H1 (cell line): ENCODE results near the gene SRGAP3. TPM values are rescaled to one million over a fixed set of nuclear protein-coding genes. Genes with fewer than 3 reads are reported as not detected.

ENCODE experiments used
- CTCF ChIA-PET: fragments of 300-600 bp; sonication (Branson Sonifier 250); formaldehyde crosslinking; loops from one replicate; lab custom pipeline; 2021; ENCODE audit not compliant: partially characterized antibody; lab: Charles Lee
- POLR2A ChIA-PET: fragments of 300-600 bp; sonication (Branson Sonifier 250); formaldehyde crosslinking; loops from one replicate; lab custom pipeline; 2021; ENCODE audit warnings: inconsistent platforms; ENCODE audit not compliant: partially characterized antibody; lab: Charles Lee
- DNase-seq, 2 experiments: peaks; one replicate each; pipeline versions ENCODE4 v3.0.0 to v3.0.0-alpha.2; 2010 to 2022; ENCODE audit warnings: low spot score in 2 of 2, low read depth in 1 of 2, mixed read lengths in 1 of 2
- FAIRE-seq: peaks from 2 replicates; lab custom pipeline; 2011; peaks lifted over from hg19 to GRCh38; lab: Jason Lieb, UNC
- H2AFZ ChIP-seq: 2 replicates; pipeline ENCODE4 v1.8.1; 2012; ENCODE audit warnings: low read length, inconsistent platforms
- H2AK5ac ChIP-seq: 2 replicates; pipeline ENCODE4 v1.6.1; 2013; ENCODE audit warnings: low read depth, low read length
- H2BK120ac ChIP-seq: replicated peaks from 2 replicates; pipeline ENCODE3; 2013; ENCODE audit warnings: low read depth, low read length, inconsistent platforms
- H2BK12ac ChIP-seq: 2 replicates; pipeline ENCODE4 v1.6.1; 2013; ENCODE audit warnings: low read depth, low read length
- H2BK15ac ChIP-seq: 2 replicates; pipeline ENCODE4 v1.6.1; 2013; ENCODE audit warnings: low read length
- H2BK20ac ChIP-seq: 2 replicates; pipeline ENCODE4 v1.6.1; 2013; ENCODE audit warnings: low read length
- H2BK5ac ChIP-seq: 2 replicates; pipeline ENCODE4 v1.6.1; 2013; ENCODE audit warnings: low read depth, low read length
- H3K14ac ChIP-seq: 2 replicates; pipeline ENCODE4 v1.6.1; 2013; ENCODE audit warnings: inconsistent platforms; ENCODE audit not compliant: insufficient read length
- H3K18ac ChIP-seq: 2 replicates; pipeline ENCODE4 v1.6.1; 2013; ENCODE audit warnings: low read length; ENCODE audit errors: extremely low read depth
- H3K23ac ChIP-seq: 2 replicates; pipeline ENCODE4 v1.6.1; 2013; ENCODE audit warnings: inconsistent platforms; ENCODE audit not compliant: insufficient read length
- H3K23me2 ChIP-seq: 2 replicates; pipeline ENCODE4 v1.6.1; 2013; ENCODE audit warnings: low read depth, low read length
- H3K27ac ChIP-seq: 2 replicates; pipeline ENCODE4 v1.6.1; 2011; ENCODE audit warnings: low read depth, low read length, inconsistent platforms
- H3K27me3 ChIP-seq, 4 experiments: replicated peaks in 1 of 4; 1 replicate in 1 of 4; 2 replicates in 3 of 4; pipeline versions ENCODE4 v1.6.1 to v1.8.1; 2011 to 2013; ENCODE audit warnings: low read length in 3 of 4, mild to moderate bottlenecking in 3 of 4, inconsistent platforms in 2 of 4, mixed read lengths in 2 of 4, moderate library complexity in 1 of 4; ENCODE audit not compliant: control insufficient read depth in 3 of 4, insufficient read depth in 3 of 4; ENCODE audit errors: extremely low read depth in 1 of 4
- H3K36me3 ChIP-seq, 4 experiments: 2 replicates each; pipeline versions ENCODE4 v1.6.1 to v1.8.1; 2011 to 2013; ENCODE audit warnings: mild to moderate bottlenecking in 4 of 4, low read length in 3 of 4, moderate library complexity in 2 of 4, control low read depth in 1 of 4, inconsistent platforms in 1 of 4; ENCODE audit not compliant: insufficient read depth in 4 of 4, control insufficient read depth in 2 of 4
- H3K4ac ChIP-seq: replicated peaks from 2 replicates; pipeline ENCODE3; 2013; ENCODE audit warnings: low read length, low read depth, mixed read lengths, inconsistent platforms; ENCODE audit not compliant: insufficient read length
- H3K4me1 ChIP-seq, 4 experiments: replicated peaks in 1 of 4; 1 replicate in 1 of 4; 2 replicates in 3 of 4; pipeline versions ENCODE4 v1.6.1 to v1.8.1; 2011 to 2013; ENCODE audit warnings: low read length in 3 of 4, inconsistent platforms in 2 of 4, mixed read lengths in 1 of 4; ENCODE audit not compliant: insufficient read depth in 4 of 4, control insufficient read depth in 3 of 4
- H3K4me2 ChIP-seq, 2 experiments: 2 replicates each; pipeline versions ENCODE4 v1.6.1 to v1.8.1; 2011 to 2013; ENCODE audit warnings: low read depth in 2 of 2, low read length in 2 of 2, control low read depth in 1 of 2, inconsistent platforms in 1 of 2, mild to moderate bottlenecking in 1 of 2; ENCODE audit not compliant: insufficient read depth in 1 of 2
- H3K4me3 ChIP-seq, 4 experiments: fragments of 200-600, 300-600 bp in 1 of 4; sonication (generic), shearing (Covaris generic), sonication (Bioruptor Twin) in 1 of 4; 2 replicates each; pipeline versions ENCODE4 v1.5.1 to v1.8.1; 2011 to 2016; ENCODE audit warnings: low read length in 4 of 4, low read depth in 3 of 4, control low read depth in 2 of 4, inconsistent platforms in 2 of 4, mild to moderate bottlenecking in 2 of 4, mixed read lengths in 1 of 4, moderate library complexity in 1 of 4; ENCODE audit not compliant: insufficient read depth in 2 of 4; ENCODE audit errors: extremely low read depth in 1 of 4
- H3K56ac ChIP-seq: replicated peaks from 2 replicates; pipeline ENCODE3; 2013; ENCODE audit warnings: low read depth, mild to moderate bottlenecking, mixed read lengths, low read length, inconsistent platforms; ENCODE audit not compliant: insufficient read length
- H3K79me1 ChIP-seq: 2 replicates; pipeline ENCODE4 v1.6.1; 2013; ENCODE audit warnings: low read depth, low read length, control low read depth
- H3K79me2 ChIP-seq, 2 experiments: 2 replicates each; pipeline versions ENCODE4 v1.6.1 to v1.8.1; 2012 to 2013; ENCODE audit warnings: low read length in 2 of 2, mild to moderate bottlenecking in 2 of 2, inconsistent platforms in 1 of 2; ENCODE audit not compliant: insufficient read depth in 2 of 2, control insufficient read depth in 1 of 2
- H3K9ac ChIP-seq, 4 experiments: replicated peaks in 1 of 4; 1 replicate in 1 of 4; 2 replicates in 3 of 4; pipeline versions ENCODE4 v1.6.1 to v1.8.1; 2011 to 2013; ENCODE audit warnings: low read depth in 3 of 4, low read length in 3 of 4, control low read depth in 2 of 4, mild to moderate bottlenecking in 2 of 4, moderate library complexity in 2 of 4, inconsistent platforms in 1 of 4; ENCODE audit errors: extremely low read depth in 1 of 4
- H3K9me3 ChIP-seq, 2 experiments: 2 replicates each; pipeline versions ENCODE4 v1.6.1 to v1.8.1; 2012 to 2013; ENCODE audit warnings: mild to moderate bottlenecking in 2 of 2, moderate library complexity in 2 of 2, control low read depth in 1 of 2, inconsistent platforms in 1 of 2, low read depth in 1 of 2, low read length in 1 of 2, mixed read lengths in 1 of 2; ENCODE audit not compliant: insufficient read depth in 2 of 2
- H4K20me1 ChIP-seq, 2 experiments: replicated peaks in 1 of 2; 2 replicates each; pipeline versions ENCODE3 to v1.8.1; 2011 to 2013; ENCODE audit warnings: inconsistent platforms in 2 of 2, low read length in 2 of 2, mild to moderate bottlenecking in 1 of 2; ENCODE audit not compliant: insufficient read depth in 2 of 2, control insufficient read depth in 1 of 2
- H4K5ac ChIP-seq: 2 replicates; pipeline ENCODE4 v1.6.1; 2013; ENCODE audit warnings: low read length, low read depth, mixed read lengths, inconsistent platforms; ENCODE audit not compliant: insufficient read length
- H4K8ac ChIP-seq: 2 replicates; pipeline ENCODE4 v1.8.0; 2013; ENCODE audit warnings: mild to moderate bottlenecking, moderate library complexity, low read length, inconsistent platforms; ENCODE audit not compliant: insufficient read depth; ENCODE audit errors: extremely low read depth
- H4K91ac ChIP-seq: replicated peaks from 2 replicates; pipeline ENCODE3; 2013; ENCODE audit warnings: low read length, mixed read lengths, inconsistent platforms; ENCODE audit not compliant: insufficient read length
- JUN ChIP-seq: IDR thresholded peaks from 2 replicates; pipeline ENCODE4 v1.6.1; 2011; ENCODE audit warnings: low read depth, mild to moderate bottlenecking, improper control_type of control experiment, low read length
- WGBS, 2 experiments: shearing (Covaris generic) in 1 of 2; methylation state at CpG; one replicate each; pipeline versions ENCODE4 v1.1.6 to v1.1.7; 2013 to 2015; ENCODE audit warnings: low lambda C conversion rate in 2 of 2, mixed read lengths in 2 of 2, inconsistent platforms in 1 of 2, low coverage in 1 of 2, missing lambda C conversion rate in 1 of 2; ENCODE audit not compliant: insufficient replicate concordance in 2 of 2, insufficient coverage in 1 of 2, insufficient read length in 1 of 2; ENCODE audit errors: extremely low coverage in 1 of 2, missing lambda C conversion rate in 1 of 2; 5-methylcytosine and 5-hydroxymethylcytosine counted together
- polyA plus RNA-seq, 7 experiments: library from polyadenylated mRNA; depleted of rRNA in 3 of 7; stranded (reverse) in 5 of 7; unstranded in 2 of 7; fragments of >200 nt in 5 of 7; fragments of 200-250 nt in 2 of 7; gene quantifications; 1 replicate in 5 of 7; 2 replicates in 1 of 7; 4 replicates in 1 of 7; pipeline versions ENCODE4 v1.2.1 to v1.2.3, GENCODE V29; 2011 to 2013; ENCODE audit warnings: missing spikeins in 2 of 7, mixed read lengths in 2 of 7
- total RNA-seq: library from RNA; stranded (reverse); fragmentation: NEBNext Ultra II Directional; extraction: Animal tissue kit (Norgen Biotek cat#: 25700); gene quantifications from 2 replicates; pipeline ENCODE4 v1.2.1, GENCODE V29; 2021

The SRGAP3 gene
- total and polyA plus RNA-seq, 2 of the 8 experiments (the other 6 are each of a cell fraction or from before 2014, with no cell fraction given), result 5.8 to 11.4 TPM

GRCh38 chr3:9214185-9214584, 35.3 kb downstream of the SRGAP3 start:
- Histone ChIP-seq H4K91ac (no peak overlapping the region), H3K23me2 (no peaks in the 10 kb centered on the region; the same call in 1 of the 2 replicates), H3K18ac (no peak overlapping the region), H3K4me1 (0 out of 7 replicates have a peak, but pooled peaks cover 0 to 2% (median 0%) of the 10 kb centered on the region in 4 experiments), H4K5ac (no peak overlapping the region), H3K4me3 (no peak overlapping the region), H3K9me3 (no peaks in the 10 kb centered on the region), H3K36me3 (no peaks in the 10 kb centered on the region), H3K9ac (no peak overlapping the region), H2AFZ (no peak overlapping the region), H3K27me3 (no peaks in the 10 kb centered on the region), H4K8ac (no peak overlapping the region), H2AK5ac (no peak overlapping the region), H3K14ac (no peak overlapping the region), H3K79me2 (no peaks in the 10 kb centered on the region), H3K79me1 (peaks cover 2% of the 10 kb centered on the region; the same call in 1 of the 2 replicates), H2BK12ac (no peak overlapping the region), H4K20me1 (no peaks in the 10 kb centered on the region), H2BK120ac (no peak overlapping the region), H2BK20ac (no peak overlapping the region), H3K23ac (no peak overlapping the region), H3K56ac (no peak overlapping the region), H3K4me2 (no peak overlapping the region), H3K27ac (no peak overlapping the region), H2BK15ac (no peak overlapping the region), H2BK5ac (no peak overlapping the region), H3K4ac (no peak overlapping the region)
- DNase-seq, result no peak
- TF ChIP-seq JUN, result no peak
- 96% methylated on average over 3 of the region's 3 CpGs; no CpG with 5 or more reads in 1 of the 2 experiments for WGBS, 2 experiments
- CTCF ChIA-PET, result interaction anchor here (0.9 to 2.0 kb wide), 6 partner anchors 11 to 86 kb away, joined by 3 to 8 read pairs (median 4); no protein-coding TSS in a partner anchor
- no peak for FAIRE-seq
- POLR2A ChIA-PET, result interaction anchor here (0.6 kb wide), 1 partner anchor 235 kb away, joined by 3 read pairs; no protein-coding TSS in a partner anchor
